ENCODE data around the gene CLGN. TPM values are rescaled to one million over a fixed set of nuclear protein-coding genes. Genes with fewer than 3 reads are reported as not detected.

CLGN gene
- polyA plus RNA-seq, 1 experiment: not detected

- CTCF ChIA-PET: interaction anchor here (1.2 to 2.5 kb wide), 2 partner anchors 8 to 11 kb away, joined by 4 to 25 read pairs; no protein-coding TSS in a partner anchor
- no peak for TF ChIP-seq CTCF (IDR thresholded peaks at IDR 0.05; ENCODE audit: insufficient read depth, low read depth, low read length)
- POLR2A ChIA-PET: no interaction called here
- Histone ChIP-seq H3K4me3 (ENCODE audit: low read depth, low read length) (no peak overlapping the region), H3K27me3 (ENCODE audit: control insufficient read depth, insufficient read depth, low read length) (no peaks in the 10 kb centered on the region), H3K36me3 (ENCODE audit: control insufficient read depth, insufficient read depth, low read length) (no peaks in the 10 kb centered on the region)
- DNase-seq (ENCODE audit: low read depth): no peak
These were observed 59.7 kb downstream of the CLGN start for GRCh38 chr4:140367738-140368137.

GRCh38 chr4:140363558-140363957, 63.9 kb downstream of the CLGN start:
- CTCF ChIA-PET: interaction anchor here (1.1 to 5.9 kb wide), 4 partner anchors 10 to 629 kb away, joined by 3 to 43 read pairs (median 7); partner anchors contain the start of gene SCOC
- POLR2A ChIA-PET: interaction anchor here (0.6 kb wide), 1 partner anchor 9 kb away, joined by 4 read pairs; no protein-coding TSS in a partner anchor

GRCh38 chr4:140363051-140363450, 64.4 kb downstream of the CLGN start:
- no peak for TF ChIP-seq CTCF (IDR thresholded peaks at IDR 0.05; ENCODE audit: insufficient read depth, low read depth, low read length)
- H3K36me3 ChIP-seq (ENCODE audit: control insufficient read depth, insufficient read depth, low read length): no peaks in the 10 kb centered on the region
- DNase-seq (ENCODE audit: low read depth): no peak
- H3K4me3 ChIP-seq (ENCODE audit: low read depth, low read length): no peak overlapping the region
- no peaks in the 10 kb centered on the region for H3K27me3 ChIP-seq (ENCODE audit: control insufficient read depth, insufficient read depth, low read length)
- CTCF ChIA-PET: interaction anchor here (0.9 to 5.9 kb wide), 5 partner anchors 10 to 488 kb away, joined by 3 to 43 read pairs (median 6); partner anchors contain the start of gene SCOC
- POLR2A ChIA-PET: interaction anchor here (0.6 kb wide), 1 partner anchor 10 kb away, joined by 4 read pairs; no protein-coding TSS in a partner anchor

More at GRCh38 chr4:140363558-140363957, 63.9 kb downstream of the CLGN start:
- no peak for TF ChIP-seq CTCF (IDR thresholded peaks at IDR 0.05; ENCODE audit: insufficient read depth, low read depth, low read length)
- no peak overlapping the region for H3K4me3 ChIP-seq (ENCODE audit: low read depth, low read length)
- H3K27me3 ChIP-seq (ENCODE audit: control insufficient read depth, insufficient read depth, low read length): no peaks in the 10 kb centered on the region
- DNase-seq (ENCODE audit: low read depth): no peak
- H3K36me3 ChIP-seq (ENCODE audit: control insufficient read depth, insufficient read depth, low read length): no peaks in the 10 kb centered on the region

GRCh38 chr4:140361099-140361498, 66.3 kb downstream of the CLGN start:
- DNase-seq (ENCODE audit: low read depth): no peak
- CTCF ChIA-PET: interaction anchor here (1.0 to 5.9 kb wide), 10 partner anchors 12 to 492 kb away, joined by 3 to 43 read pairs (median 7); partner anchors contain the start of gene SCOC
- 0 out of 2 replicates have a peak, but pooled peaks cover 1% of the 10 kb centered on the region for H3K27me3 ChIP-seq (ENCODE audit: control insufficient read depth, insufficient read depth, low read length)
- H3K4me3 ChIP-seq (ENCODE audit: low read depth, low read length): no peak overlapping the region
- no peak for TF ChIP-seq CTCF (IDR thresholded peaks at IDR 0.05; ENCODE audit: insufficient read depth, low read depth, low read length)
- no peaks in the 10 kb centered on the region for H3K36me3 ChIP-seq (ENCODE audit: control insufficient read depth, insufficient read depth, low read length)
- POLR2A ChIA-PET: no interaction called here

- no peak for DNase-seq (ENCODE audit: low read depth)
- no peaks in the 10 kb centered on the region for H3K36me3 ChIP-seq (ENCODE audit: control insufficient read depth, insufficient read depth, low read length)
- H3K27me3 ChIP-seq (ENCODE audit: control insufficient read depth, insufficient read depth, low read length): 0 out of 2 replicates have a peak, but pooled peaks cover 1% of the 10 kb centered on the region
- ChIA-PET POLR2A (no interaction called here), CTCF (interaction anchor here (0.7 to 5.9 kb wide), 40 partner anchors 9 to 705 kb away, joined by 3 to 43 read pairs (median 4); partner anchors contain the start of genes ELMOD2 and SCOC)
- TF ChIP-seq CTCF (IDR thresholded peaks at IDR 0.05; ENCODE audit: insufficient read depth, low read depth, low read length): peak; percentile 83
- no peak overlapping the region for H3K4me3 ChIP-seq (ENCODE audit: low read depth, low read length)
These were observed 67.7 kb downstream of the CLGN start for GRCh38 chr4:140359562-140360427.

Measured in BJ (cell line).